Measurements from ENCODE around the gene PYY.

PYY gene

GRCh38 chr17:43984521-43984920 is 30.8 kb upstream of the PYY start:
- no peak for TF ChIP-seq ZFX (IDR thresholded peaks at IDR 0.05)
- TF ChIP-seq CTCF (conservative IDR thresholded peaks at IDR 0.05) = no peak
- no peak overlapping the region for H3K27ac ChIP-seq

- TF ChIP-seq CTCF (conservative IDR thresholded peaks at IDR 0.05) (no peak; the same call in 1 of the 2 replicates), ZFX (IDR thresholded peaks at IDR 0.05) (no peak)
- H3K27ac ChIP-seq = no peak overlapping the region
Measured at GRCh38 chr17:43983515-43984411, 30.0 kb upstream of the PYY start.

GRCh38 chr17:43983196-43983514 is 29.4 kb upstream of the PYY start:
- no peak for TF ChIP-seq CTCF (conservative IDR thresholded peaks at IDR 0.05)
- H3K27ac ChIP-seq = no peak overlapping the region

- TF ChIP-seq CTCF (conservative IDR thresholded peaks at IDR 0.05) (no peak), ZFX (IDR thresholded peaks at IDR 0.05) (no peak)
Measured at GRCh38 chr17:43982171-43982570, 28.4 kb upstream of the PYY start.

GRCh38 chr17:43979671-43980070 is 25.9 kb upstream of the PYY start:
- no peak overlapping the region for H3K27ac ChIP-seq
- no peak for TF ChIP-seq CTCF (conservative IDR thresholded peaks at IDR 0.05)
- no peak for TF ChIP-seq ZFX (IDR thresholded peaks at IDR 0.05)

More at GRCh38 chr17:43982171-43982570, 28.4 kb upstream of the PYY start:
- no peak overlapping the region for H3K27ac ChIP-seq

- H3K27ac ChIP-seq = no peak overlapping the region
- TF ChIP-seq CTCF (conservative IDR thresholded peaks at IDR 0.05) (no peak), ZFX (IDR thresholded peaks at IDR 0.05) (no peak)
Measured at GRCh38 chr17:43979011-43979410, 25.3 kb upstream of the PYY start.

GRCh38 chr17:43978078-43978477 is 24.3 kb upstream of the PYY start:
- TF ChIP-seq CTCF (conservative IDR thresholded peaks at IDR 0.05) = no peak
- no peak for TF ChIP-seq ZFX (IDR thresholded peaks at IDR 0.05)
- H3K27ac ChIP-seq = no peak overlapping the region
